ENCODE results near the gene RABGGTA. TPM values are rescaled to one million over a fixed set of nuclear protein-coding genes. Genes with fewer than 3 reads are reported as not detected.

The RABGGTA gene
- total and polyA plus RNA-seq, 2 experiments from 2014 or later: 17.6 to 20.7 TPM

- Histone ChIP-seq H3K9me2 (ENCODE audit: insufficient read depth) (no peaks in the 10 kb centered on the region), H3K36me3 (ENCODE audit: insufficient read depth) (peaks cover 2% of the 10 kb centered on the region), H3K79me2 (replicated peaks; ENCODE audit: insufficient read depth) (peaks cover 13% of the 10 kb centered on the region), H3K4me1 (ENCODE audit: insufficient read depth) (peaks cover 16% of the 10 kb centered on the region; the same call in 1 of the 2 replicates), H3K4me2 (no peak overlapping the region), H3K27me3 (ENCODE audit: insufficient read depth) (no peaks in the 10 kb centered on the region), H3K27ac (ENCODE audit: low read depth) (0 out of 2 replicates have a peak overlapping the region, but pooled peaks have one; percentile 28), H4K20me1 (replicated peaks; ENCODE audit: insufficient read depth) (peaks cover 12% of the 10 kb centered on the region; the same call in 1 of the 2 replicates), H3F3A (replicated peaks; ENCODE audit: low read depth) (peaks cover 7% of the 10 kb centered on the region), H3K4me3 (no peak overlapping the region), H2AFZ (no peak overlapping the region)
- no peak for TF ChIP-seq ZNF114 (CRISPR knock-in tag; IDR thresholded peaks at IDR 0.05)
- TF ChIP-seq CREB1 (CRISPR knock-in tag; IDR thresholded peaks at IDR 0.05; ENCODE audit: low read depth): no peak
- TF ChIP-seq POLR2AphosphoS5 (IDR thresholded peaks at IDR 0.05; ENCODE audit: low read depth): no peak
- no peak for TF ChIP-seq ETS1 (IDR thresholded peaks at IDR 0.05)
- no peak for TF ChIP-seq ZNF462 (CRISPR knock-in tag; IDR thresholded peaks at IDR 0.05)
- TF ChIP-seq STAT1 (IDR thresholded peaks at IDR 0.05; ENCODE audit: unreplicated experiment): no peak
- TF ChIP-seq, protein P1, sequence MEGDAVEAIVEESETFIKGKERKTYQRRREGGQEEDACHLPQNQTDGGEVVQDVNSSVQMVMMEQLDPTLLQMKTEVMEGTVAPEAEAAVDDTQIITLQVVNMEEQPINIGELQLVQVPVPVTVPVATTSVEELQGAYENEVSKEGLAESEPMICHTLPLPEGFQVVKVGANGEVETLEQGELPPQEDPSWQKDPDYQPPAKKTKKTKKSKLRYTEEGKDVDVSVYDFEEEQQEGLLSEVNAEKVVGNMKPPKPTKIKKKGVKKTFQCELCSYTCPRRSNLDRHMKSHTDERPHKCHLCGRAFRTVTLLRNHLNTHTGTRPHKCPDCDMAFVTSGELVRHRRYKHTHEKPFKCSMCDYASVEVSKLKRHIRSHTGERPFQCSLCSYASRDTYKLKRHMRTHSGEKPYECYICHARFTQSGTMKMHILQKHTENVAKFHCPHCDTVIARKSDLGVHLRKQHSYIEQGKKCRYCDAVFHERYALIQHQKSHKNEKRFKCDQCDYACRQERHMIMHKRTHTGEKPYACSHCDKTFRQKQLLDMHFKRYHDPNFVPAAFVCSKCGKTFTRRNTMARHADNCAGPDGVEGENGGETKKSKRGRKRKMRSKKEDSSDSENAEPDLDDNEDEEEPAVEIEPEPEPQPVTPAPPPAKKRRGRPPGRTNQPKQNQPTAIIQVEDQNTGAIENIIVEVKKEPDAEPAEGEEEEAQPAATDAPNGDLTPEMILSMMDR (conservative IDR thresholded peaks at IDR 0.05; ENCODE audit: low read depth in 2 of 2): peak; percentile 56 to 70
- Mint-ChIP-seq H3K27me3 (ENCODE audit: insufficient read depth, low read depth, poor library complexity) (peaks cover 13% of the 10 kb centered on the region), H3K4me1 (peaks cover 21% of the 10 kb centered on the region), H3K4me3 (peak overlapping the region; percentile 14; the same call in 1 of the 3 replicates), H3K9me3 (peaks cover 2% of the 10 kb centered on the region; the same call in 1 of the 3 replicates), H3K27ac (no peak overlapping the region), H3K36me3 (ENCODE audit: low read depth) (peaks cover 15% of the 10 kb centered on the region)
- DNase-seq (ENCODE audit: low spot score): peak; percentile 84
- peak; percentile 45 for ATAC-seq
These were observed 26.0 kb upstream of the RABGGTA start for GRCh38 chr14:24297190-24297964.

Data from GM23338 (cell line).